ENCODE data around the gene GALNT1. TPM values are rescaled to one million over a fixed set of nuclear protein-coding genes. Genes with fewer than 3 reads are reported as not detected.

Gene GALNT1
- total RNA-seq, 1 donor: 82.9 TPM

DNA sequence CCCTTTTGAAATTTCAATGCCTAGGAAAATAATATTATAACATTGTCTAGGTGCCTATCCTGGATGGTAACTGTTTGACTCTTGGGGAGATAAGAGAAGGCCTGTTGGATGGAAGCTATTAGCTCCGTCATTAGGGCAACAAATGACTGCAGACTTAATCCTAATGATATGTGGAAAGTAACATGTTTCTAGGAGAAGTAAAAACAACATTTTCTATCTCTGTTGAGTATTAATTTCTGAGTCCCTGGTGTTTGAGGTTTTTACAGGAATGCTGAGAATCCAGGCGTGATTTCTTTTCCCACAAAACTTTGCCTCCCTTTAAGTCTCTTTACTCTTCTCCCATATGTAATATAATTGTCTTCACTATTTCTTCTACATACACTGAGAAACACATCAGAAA, 159.1 kb downstream of the GALNT1 start:
- H3K4me3 ChIP-seq (ENCODE audit: low read depth, low read length): no peak overlapping the region
- DNase-seq (ENCODE audit: low read depth): peak; percentile 50
- TF ChIP-seq, protein P1, sequence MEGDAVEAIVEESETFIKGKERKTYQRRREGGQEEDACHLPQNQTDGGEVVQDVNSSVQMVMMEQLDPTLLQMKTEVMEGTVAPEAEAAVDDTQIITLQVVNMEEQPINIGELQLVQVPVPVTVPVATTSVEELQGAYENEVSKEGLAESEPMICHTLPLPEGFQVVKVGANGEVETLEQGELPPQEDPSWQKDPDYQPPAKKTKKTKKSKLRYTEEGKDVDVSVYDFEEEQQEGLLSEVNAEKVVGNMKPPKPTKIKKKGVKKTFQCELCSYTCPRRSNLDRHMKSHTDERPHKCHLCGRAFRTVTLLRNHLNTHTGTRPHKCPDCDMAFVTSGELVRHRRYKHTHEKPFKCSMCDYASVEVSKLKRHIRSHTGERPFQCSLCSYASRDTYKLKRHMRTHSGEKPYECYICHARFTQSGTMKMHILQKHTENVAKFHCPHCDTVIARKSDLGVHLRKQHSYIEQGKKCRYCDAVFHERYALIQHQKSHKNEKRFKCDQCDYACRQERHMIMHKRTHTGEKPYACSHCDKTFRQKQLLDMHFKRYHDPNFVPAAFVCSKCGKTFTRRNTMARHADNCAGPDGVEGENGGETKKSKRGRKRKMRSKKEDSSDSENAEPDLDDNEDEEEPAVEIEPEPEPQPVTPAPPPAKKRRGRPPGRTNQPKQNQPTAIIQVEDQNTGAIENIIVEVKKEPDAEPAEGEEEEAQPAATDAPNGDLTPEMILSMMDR (IDR thresholded peaks at IDR 0.05; ENCODE audit: insufficient read depth, low read depth, low read length): no peak

DNA sequence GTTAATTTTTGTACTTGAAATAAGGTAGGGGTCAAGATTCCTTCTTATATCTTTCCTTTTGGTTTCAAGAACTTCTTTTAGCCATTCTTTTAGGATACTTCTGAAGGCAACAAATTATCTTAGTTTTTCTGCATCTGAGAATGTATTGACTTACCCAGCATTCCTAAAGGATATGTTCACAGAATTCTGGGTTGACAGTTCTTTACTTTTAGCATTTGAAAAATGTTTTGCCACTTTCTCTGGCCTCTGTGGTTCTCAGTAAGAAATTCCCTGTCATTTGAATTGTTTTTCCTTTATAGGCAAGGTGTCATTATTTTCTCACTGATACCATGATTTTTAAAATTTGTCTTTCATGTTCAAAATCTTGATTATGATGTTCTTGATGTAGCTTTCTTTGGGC, 162.4 kb downstream of the GALNT1 start:
- TF ChIP-seq, protein P1 (IDR thresholded peaks at IDR 0.05; ENCODE audit: insufficient read depth, low read depth, low read length): no peak
- no peak for DNase-seq (ENCODE audit: low read depth)
- H3K4me3 ChIP-seq (ENCODE audit: low read depth, low read length): no peak overlapping the region

DNA sequence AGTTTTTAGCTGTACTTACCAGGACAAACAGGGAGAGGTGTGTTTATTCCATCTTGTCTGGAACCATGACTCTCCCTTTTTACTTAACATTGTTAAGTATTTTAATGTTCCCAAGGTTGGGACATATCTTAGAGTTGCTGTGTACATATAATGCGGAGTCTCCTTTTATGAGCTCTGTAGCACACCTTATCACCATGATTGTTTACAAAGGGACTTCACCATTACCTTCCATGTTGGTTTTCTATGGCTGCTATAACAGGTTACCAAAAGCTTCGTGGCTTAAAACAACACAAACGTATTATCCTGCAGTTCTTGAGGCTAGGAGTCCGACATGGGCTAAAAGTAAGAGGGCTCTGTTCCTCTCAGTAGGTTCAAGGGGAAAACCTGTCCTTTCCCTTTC, 164.3 kb downstream of the GALNT1 start:
- no peak overlapping the region for H3K4me3 ChIP-seq (ENCODE audit: low read depth, low read length)
- no peak for DNase-seq (ENCODE audit: low read depth)
- TF ChIP-seq, protein P1 (IDR thresholded peaks at IDR 0.05; ENCODE audit: insufficient read depth, low read depth, low read length): no peak

DNA sequence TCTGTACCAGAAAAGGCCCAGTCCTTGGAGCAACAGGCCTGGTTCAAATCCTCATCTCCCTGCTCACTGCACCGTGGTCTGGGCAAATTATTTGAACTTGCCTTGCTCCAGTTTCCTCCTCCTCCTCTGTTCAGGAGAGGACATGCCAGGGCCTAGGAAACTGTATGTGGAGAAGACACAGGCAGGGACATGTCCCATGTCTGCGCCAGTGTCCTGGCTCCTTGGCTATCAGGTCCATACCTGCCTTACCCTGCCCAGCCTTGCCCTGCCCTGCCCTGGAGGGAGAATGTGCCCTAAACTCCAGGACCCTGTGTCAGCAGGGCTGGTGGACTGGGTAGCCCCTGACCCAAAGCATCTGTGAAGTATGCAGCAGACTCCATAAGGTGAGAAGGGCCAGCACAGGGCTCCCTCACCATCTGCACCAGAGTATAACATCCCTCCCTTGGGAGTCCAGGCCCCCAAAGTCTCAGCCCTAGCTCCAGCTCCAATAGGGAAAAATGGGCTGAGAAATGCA, 165.3 kb downstream of the GALNT1 start:
- DNase-seq (ENCODE audit: low read depth): no peak
- H3K4me3 ChIP-seq (ENCODE audit: low read depth, low read length): no peak overlapping the region
- TF ChIP-seq, protein P1 (IDR thresholded peaks at IDR 0.05; ENCODE audit: insufficient read depth, low read depth, low read length): no peak

DNA sequence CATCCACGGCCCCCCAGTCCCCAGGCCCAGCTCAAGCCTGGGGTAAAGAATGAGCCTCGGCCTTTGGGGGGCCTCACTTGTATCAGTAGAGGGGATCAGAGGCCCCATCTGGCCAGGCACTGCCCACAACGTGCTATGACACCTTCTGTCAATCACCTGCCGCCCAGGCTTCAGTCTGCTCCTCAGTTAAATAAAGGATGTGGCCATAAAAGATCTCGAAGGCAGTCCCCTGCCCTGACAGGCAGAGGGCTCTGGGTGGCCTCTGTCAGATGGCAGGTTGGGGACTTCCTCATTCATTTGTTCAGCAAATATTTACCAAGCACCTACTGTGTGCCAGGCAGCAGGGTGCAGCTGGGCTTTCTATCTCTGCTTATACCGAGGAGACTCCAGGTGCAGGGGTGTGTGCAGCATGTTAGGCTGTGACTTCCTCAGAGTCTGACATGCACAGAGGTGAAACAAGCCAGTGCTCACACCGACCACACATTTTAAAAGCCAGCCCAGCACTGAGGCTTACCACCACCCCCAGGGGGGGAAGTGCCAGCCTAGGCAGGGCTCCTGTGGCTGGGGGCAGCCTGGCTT, 166.4 kb downstream of the GALNT1 start:
- no peak overlapping the region for H3K4me3 ChIP-seq (ENCODE audit: low read depth, low read length)
- DNase-seq (ENCODE audit: low read depth): no peak
- TF ChIP-seq, protein P1 (IDR thresholded peaks at IDR 0.05; ENCODE audit: insufficient read depth, low read depth, low read length): no peak

DNA sequence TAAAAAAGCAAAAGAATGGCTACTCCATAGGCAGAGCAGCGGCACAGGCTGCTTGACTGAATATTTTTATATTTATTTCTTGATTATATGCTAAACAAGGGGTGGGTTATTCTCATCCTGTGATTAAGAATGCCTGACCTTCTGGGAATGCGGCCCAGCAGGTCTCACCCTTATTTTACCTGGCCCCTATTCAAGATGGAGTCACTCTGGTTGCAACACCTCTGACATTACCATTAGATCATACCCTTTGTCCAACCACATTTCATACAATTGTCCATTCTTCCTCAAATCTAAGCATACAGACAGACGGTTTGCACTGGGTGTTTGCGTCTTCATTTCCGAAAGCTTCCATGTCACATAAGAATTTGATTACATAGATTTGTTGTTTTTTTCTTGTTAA, 168.2 kb downstream of the GALNT1 start:
- DNase-seq (ENCODE audit: low read depth): no peak
- TF ChIP-seq, protein P1 (IDR thresholded peaks at IDR 0.05; ENCODE audit: insufficient read depth, low read depth, low read length): no peak
- H3K4me3 ChIP-seq (ENCODE audit: low read depth, low read length): no peak overlapping the region

DNA sequence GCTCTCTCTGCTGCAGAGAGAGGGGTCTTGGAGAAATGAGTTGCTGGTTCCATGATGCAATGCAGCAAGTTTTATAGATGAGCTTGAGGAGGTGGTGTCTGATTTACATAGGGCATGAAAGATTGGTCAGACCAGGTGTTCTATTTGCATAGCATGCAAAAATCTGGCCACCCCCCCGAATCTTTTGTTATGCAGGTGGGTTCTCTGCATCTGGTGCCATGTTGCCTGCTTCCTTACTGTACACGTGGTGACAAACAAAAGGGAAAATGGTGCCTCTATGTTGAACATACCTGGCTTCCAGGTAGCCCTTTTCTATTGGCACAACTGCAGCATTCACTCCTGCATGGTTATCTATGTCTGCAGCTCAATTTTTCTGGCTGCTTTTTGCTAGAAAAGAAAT, 169.4 kb downstream of the GALNT1 start:
- H3K4me3 ChIP-seq (ENCODE audit: low read depth, low read length): no peak overlapping the region
- TF ChIP-seq, protein P1 (IDR thresholded peaks at IDR 0.05; ENCODE audit: insufficient read depth, low read depth, low read length): no peak
- no peak for DNase-seq (ENCODE audit: low read depth)
